ENCODE results near the gene BBS9.

Gene BBS9

DNA sequence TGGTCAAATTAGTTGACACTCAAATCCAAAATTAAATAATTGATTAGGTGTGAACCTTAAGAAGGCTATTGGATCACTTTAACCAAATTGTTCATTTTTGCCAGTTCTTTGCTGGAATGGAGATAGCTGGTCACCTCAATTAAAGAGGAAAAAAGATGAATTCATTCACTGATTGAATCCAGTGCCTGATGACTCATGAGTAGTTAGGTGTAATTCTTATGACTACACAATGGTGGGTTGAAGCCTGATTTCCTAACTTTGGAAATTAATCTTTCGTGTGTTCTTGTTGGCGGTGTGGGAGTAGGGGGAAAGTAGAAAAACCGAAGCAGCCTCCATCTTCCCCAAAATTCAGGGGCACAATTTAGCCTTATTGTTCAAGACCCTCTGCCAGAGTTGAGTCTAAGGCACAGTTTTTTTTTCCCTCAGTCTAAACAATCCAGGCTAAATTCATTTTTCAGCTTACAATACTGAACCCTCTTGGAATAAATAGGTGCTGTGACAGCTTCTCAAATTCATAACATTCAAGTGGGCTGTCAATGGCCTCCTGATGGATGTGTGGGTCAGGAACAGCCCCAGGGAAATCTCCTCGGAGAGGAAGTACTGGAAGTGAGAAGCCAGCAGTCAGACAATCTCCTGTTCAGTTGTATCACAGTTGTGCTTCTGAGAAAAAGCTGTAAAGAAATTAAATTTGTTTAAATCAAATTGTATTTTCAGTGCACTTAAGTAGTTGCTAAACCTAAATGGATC lies 356.6 kb downstream of the BBS9 start:
- no peak for TF ChIP-seq CTCF (IDR thresholded peaks at IDR 0.05; ENCODE audit: low read depth, low read length)
- DNase-seq (ENCODE audit: low read depth, low spot score) = no peak
- in situ Hi-C loops (cut with HindIII; ENCODE audit: low sequenced_read_pairs) = no loop called here
- no peak overlapping the region for H3K4me3 ChIP-seq (ENCODE audit: low read depth, low read length)

GRCh38 chr7:33486633-33487032 lies 357.3 kb downstream of the BBS9 start:
- no peak overlapping the region for H3K4me3 ChIP-seq (ENCODE audit: low read depth, low read length)
- in situ Hi-C loops (cut with HindIII; ENCODE audit: low sequenced_read_pairs) = no loop called here
- DNase-seq (ENCODE audit: low read depth, low spot score) = no peak
- no peak for TF ChIP-seq CTCF (IDR thresholded peaks at IDR 0.05; ENCODE audit: low read depth, low read length)

GRCh38 chr7:33487998-33488682 lies 358.8 kb downstream of the BBS9 start:
- no peak for TF ChIP-seq CTCF (IDR thresholded peaks at IDR 0.05; ENCODE audit: low read depth, low read length)
- in situ Hi-C loops (cut with HindIII; ENCODE audit: low sequenced_read_pairs) = no loop called here
- H3K4me3 ChIP-seq (ENCODE audit: low read depth, low read length) = no peak overlapping the region
- DNase-seq (ENCODE audit: low read depth, low spot score) = no peak

DNA sequence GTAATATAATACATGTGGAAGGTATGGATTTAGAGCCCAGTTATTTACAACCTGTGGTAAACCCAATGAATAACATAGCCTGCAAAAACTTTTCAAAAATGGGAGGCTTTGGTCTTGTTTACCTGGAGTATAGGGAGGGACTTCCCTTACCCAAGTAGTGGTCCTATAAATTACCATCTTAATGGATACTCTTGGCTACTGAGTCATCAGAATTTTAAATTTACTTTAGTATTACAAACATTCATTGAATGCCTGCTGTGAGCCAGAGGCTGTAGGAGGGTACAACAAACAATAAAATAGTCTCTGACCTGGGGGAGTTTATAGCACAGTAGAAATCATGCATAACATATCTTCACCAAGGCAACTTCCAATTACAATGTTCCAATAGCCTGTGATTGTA lies 365.1 kb downstream of the BBS9 start:
- TF ChIP-seq CTCF (IDR thresholded peaks at IDR 0.05; ENCODE audit: low read depth, low read length) = no peak
- DNase-seq (ENCODE audit: low read depth, low spot score) = peak; percentile 36
- no peak overlapping the region for H3K4me3 ChIP-seq (ENCODE audit: low read depth, low read length)
- in situ Hi-C loops (cut with HindIII; ENCODE audit: low sequenced_read_pairs) = no loop called here

- TF ChIP-seq CTCF (IDR thresholded peaks at IDR 0.05; ENCODE audit: low read depth, low read length) = no peak
- H3K4me3 ChIP-seq (ENCODE audit: low read depth, low read length) = no peak overlapping the region
- in situ Hi-C loops (cut with HindIII; ENCODE audit: low sequenced_read_pairs) = no loop called here
- DNase-seq (ENCODE audit: low read depth, low spot score) = peak; percentile 55
These were observed 365.8 kb downstream of the BBS9 start for GRCh38 chr7:33495207-33495606.

DNA sequence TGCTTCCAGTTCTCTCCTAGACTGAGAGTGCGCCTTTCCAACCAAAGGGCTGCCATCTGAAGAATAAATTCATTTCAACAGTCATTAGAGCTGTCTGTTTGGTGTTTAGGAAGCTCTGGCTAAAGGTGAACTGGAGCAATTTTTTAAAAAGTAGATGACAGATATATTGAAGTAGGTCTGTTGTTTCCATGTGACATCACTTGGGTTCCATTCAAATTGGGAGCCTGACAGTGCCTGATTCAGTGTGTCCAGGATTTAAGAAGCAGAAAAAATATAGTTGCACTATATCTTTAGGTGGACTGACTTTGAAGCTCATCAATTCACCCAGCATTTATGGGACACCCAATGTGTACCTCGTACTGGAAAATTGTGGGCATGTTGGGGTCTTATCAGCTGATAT lies 367.7 kb downstream of the BBS9 start:
- in situ Hi-C loops (cut with HindIII; ENCODE audit: low sequenced_read_pairs) = no loop called here
- no peak overlapping the region for H3K4me3 ChIP-seq (ENCODE audit: low read depth, low read length)
- no peak for DNase-seq (ENCODE audit: low read depth, low spot score)
- no peak for TF ChIP-seq CTCF (IDR thresholded peaks at IDR 0.05; ENCODE audit: low read depth, low read length)

All from astrocyte of the spinal cord (primary cell).